ENCODE results near the gene C1orf50.
"Not testable (repeated sequence)": the region's sequence is repeated elsewhere in the genome, so short reads cannot be mapped to it uniquely, and the experiment has no call there.

The C1orf50 gene

GRCh38 chr1:42739753-42740700 lies 27.0 kb upstream of the C1orf50 start, which contains the start of gene CLDN19:
TSS of gene CLDN19 (minus strand) at chr1:42740236. CDS start at chr1:42740063, 173 bp downstream.
- DNase-seq (ENCODE audit: low read depth), result no peak

- no peak for DNase-seq (ENCODE audit: low read depth)
These were observed 26.0 kb upstream of the C1orf50 start for GRCh38 chr1:42740851-42741580.

GRCh38 chr1:42741706-42742105 lies 25.3 kb upstream of the C1orf50 start:
- no peak for DNase-seq (ENCODE audit: low read depth)

GRCh38 chr1:42742141-42742540 lies 24.9 kb upstream of the C1orf50 start:
- no peak for DNase-seq (ENCODE audit: low read depth)

GRCh38 chr1:42742617-42743316 lies 24.3 kb upstream of the C1orf50 start:
- no peak for DNase-seq (ENCODE audit: low read depth)

GRCh38 chr1:42743317-42744147 lies 23.5 kb upstream of the C1orf50 start:
- DNase-seq (ENCODE audit: low read depth), result no peak

GRCh38 chr1:42744148-42744413 lies 23.0 kb upstream of the C1orf50 start:
- no peak for DNase-seq (ENCODE audit: low read depth)

GRCh38 chr1:42745851-42746250 lies 21.2 kb upstream of the C1orf50 start:
- no peak for DNase-seq (ENCODE audit: low read depth)

GRCh38 chr1:42746436-42747105 lies 20.5 kb upstream of the C1orf50 start:
- DNase-seq (ENCODE audit: low read depth), result no peak

- no peak for DNase-seq (ENCODE audit: low read depth)
These were observed 19.9 kb upstream of the C1orf50 start for GRCh38 chr1:42747125-42747524.

- no peak for DNase-seq (ENCODE audit: low read depth)
These were observed 19.0 kb upstream of the C1orf50 start for GRCh38 chr1:42748021-42748420.

- DNase-seq (ENCODE audit: low read depth), result no peak
These were observed 18.3 kb upstream of the C1orf50 start for GRCh38 chr1:42748461-42749410.

GRCh38 chr1:42750041-42750440 lies 17.0 kb upstream of the C1orf50 start:
- no peak for DNase-seq (ENCODE audit: low read depth)

- DNase-seq (ENCODE audit: low read depth), result not testable (repeated sequence)
These were observed 15.5 kb upstream of the C1orf50 start for GRCh38 chr1:42751511-42752070.

- DNase-seq (ENCODE audit: low read depth), result no peak
These were observed 14.8 kb upstream of the C1orf50 start for GRCh38 chr1:42752284-42752683.

- no peak for DNase-seq (ENCODE audit: low read depth)
These were observed 14.0 kb upstream of the C1orf50 start for GRCh38 chr1:42753070-42753469.

GRCh38 chr1:42756956-42757891 lies 9.8 kb upstream of the C1orf50 start:
- peak; percentile 66 for DNase-seq (ENCODE audit: low read depth)

GRCh38 chr1:42757892-42758275 lies 9.2 kb upstream of the C1orf50 start:
- DNase-seq (ENCODE audit: low read depth), result no peak

- no peak for DNase-seq (ENCODE audit: low read depth)
These were observed 8.4 kb upstream of the C1orf50 start for GRCh38 chr1:42758641-42759040.

Measured in CMK (cell line).